ENCODE measurements around the gene MYH13. TPM values are rescaled to one million over a fixed set of nuclear protein-coding genes. Genes with fewer than 3 reads are reported as not detected.

The MYH13 gene
- total RNA-seq, 1 donor from 2014 or later: not detected

DNA sequence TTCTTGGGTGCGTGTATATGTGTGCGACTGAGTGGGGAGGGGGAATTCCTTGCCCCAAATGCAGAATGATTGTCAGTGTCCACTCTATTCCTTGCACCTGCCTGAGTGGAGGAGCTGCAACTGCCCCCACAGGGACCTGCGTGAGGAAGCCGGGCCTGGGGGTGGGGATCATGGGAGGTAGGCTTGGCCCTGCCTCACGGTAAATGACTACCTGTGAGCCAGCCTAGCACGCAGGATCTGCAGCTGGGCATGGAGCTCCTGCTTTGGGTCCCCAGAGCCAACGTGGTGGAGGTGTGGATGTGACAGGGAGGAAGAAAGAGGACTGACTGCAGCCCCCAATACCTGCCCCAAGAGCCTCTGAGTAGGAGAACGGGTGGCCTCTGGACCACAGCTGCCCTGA is 97.4 kb downstream of the MYH13 start:
- intact Hi-C loops (cut with micrococcal nuclease): no loop called here
- no peak for DNase-seq

DNA sequence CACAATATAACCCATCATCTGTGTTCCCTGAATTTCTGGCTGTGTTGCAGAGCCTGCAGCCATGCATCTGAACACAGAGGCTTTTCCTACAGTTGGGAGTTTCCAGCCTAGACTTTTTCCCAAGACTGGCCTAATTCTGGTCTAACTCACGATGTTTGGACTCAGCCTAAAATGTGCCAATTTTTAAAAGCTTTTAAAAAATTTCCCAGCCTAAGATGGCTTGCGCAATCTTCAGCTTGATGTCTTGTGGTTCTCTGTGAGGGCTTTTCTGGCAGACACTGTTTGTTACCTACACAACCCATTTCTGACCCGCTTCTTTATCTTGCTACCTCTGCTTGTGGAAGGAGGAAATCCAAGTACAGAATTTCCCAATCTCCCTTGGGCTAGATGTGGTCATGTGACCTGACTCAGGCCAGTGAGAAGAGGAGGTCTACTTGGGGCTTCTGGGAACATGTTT is 101.7 kb downstream of the MYH13 start:
- TF ChIP-seq CTCF (IDR thresholded peaks at IDR 0.05; ENCODE audit: borderline replicate concordance): no peak
- H3K4me1 ChIP-seq: no peaks in the 10 kb centered on the region
- H3K4me3 ChIP-seq: no peak overlapping the region
- intact Hi-C loops (cut with micrococcal nuclease): no loop called here
- peak overlapping the region; percentile 30 for H3K27ac ChIP-seq (replicated peaks)
- H3K36me3 ChIP-seq: no peaks in the 10 kb centered on the region
- DNase-seq: no peak
- no peaks in the 10 kb centered on the region for H3K9me3 ChIP-seq (replicated peaks)
- H3K27me3 ChIP-seq (ENCODE audit: low read depth): peaks cover 49% of the 10 kb centered on the region

More for the DNA sequence above, 97.4 kb downstream of the MYH13 start:
- TF ChIP-seq CTCF (IDR thresholded peaks at IDR 0.05; ENCODE audit: borderline replicate concordance): no peak
- H3K27ac ChIP-seq (replicated peaks): no peak overlapping the region
- H3K4me1 ChIP-seq: no peaks in the 10 kb centered on the region
- peaks cover 74% of the 10 kb centered on the region for H3K27me3 ChIP-seq (ENCODE audit: low read depth)
- H3K9me3 ChIP-seq (replicated peaks): no peaks in the 10 kb centered on the region
- H3K36me3 ChIP-seq: no peaks in the 10 kb centered on the region
- H3K4me3 ChIP-seq: no peak overlapping the region

- DNase-seq: no peak
Observed at GRCh38 chr17:10270258-10270657, 102.5 kb downstream of the MYH13 start.

GRCh38 chr17:10268005-10268404 is 104.8 kb downstream of the MYH13 start:
- intact Hi-C loops (cut with micrococcal nuclease): no loop called here
- Histone ChIP-seq H3K4me1 (no peaks in the 10 kb centered on the region), H3K9me3 (replicated peaks) (no peaks in the 10 kb centered on the region), H3K4me3 (no peak overlapping the region), H3K27ac (replicated peaks) (no peak overlapping the region), H3K27me3 (ENCODE audit: low read depth) (peaks cover 30% of the 10 kb centered on the region), H3K36me3 (no peaks in the 10 kb centered on the region)
- TF ChIP-seq CTCF (IDR thresholded peaks at IDR 0.05; ENCODE audit: borderline replicate concordance): no peak
- no peak for DNase-seq

More at GRCh38 chr17:10270258-10270657, 102.5 kb downstream of the MYH13 start:
- H3K27me3 ChIP-seq (ENCODE audit: low read depth): peaks cover 41% of the 10 kb centered on the region
- H3K9me3 ChIP-seq (replicated peaks): no peaks in the 10 kb centered on the region
- H3K27ac ChIP-seq (replicated peaks): peak overlapping the region; percentile 30
- TF ChIP-seq CTCF (IDR thresholded peaks at IDR 0.05; ENCODE audit: borderline replicate concordance): no peak
- no peaks in the 10 kb centered on the region for H3K4me1 ChIP-seq
- no peak overlapping the region for H3K4me3 ChIP-seq
- no peaks in the 10 kb centered on the region for H3K36me3 ChIP-seq
- intact Hi-C loops (cut with micrococcal nuclease): no loop called here

DNA sequence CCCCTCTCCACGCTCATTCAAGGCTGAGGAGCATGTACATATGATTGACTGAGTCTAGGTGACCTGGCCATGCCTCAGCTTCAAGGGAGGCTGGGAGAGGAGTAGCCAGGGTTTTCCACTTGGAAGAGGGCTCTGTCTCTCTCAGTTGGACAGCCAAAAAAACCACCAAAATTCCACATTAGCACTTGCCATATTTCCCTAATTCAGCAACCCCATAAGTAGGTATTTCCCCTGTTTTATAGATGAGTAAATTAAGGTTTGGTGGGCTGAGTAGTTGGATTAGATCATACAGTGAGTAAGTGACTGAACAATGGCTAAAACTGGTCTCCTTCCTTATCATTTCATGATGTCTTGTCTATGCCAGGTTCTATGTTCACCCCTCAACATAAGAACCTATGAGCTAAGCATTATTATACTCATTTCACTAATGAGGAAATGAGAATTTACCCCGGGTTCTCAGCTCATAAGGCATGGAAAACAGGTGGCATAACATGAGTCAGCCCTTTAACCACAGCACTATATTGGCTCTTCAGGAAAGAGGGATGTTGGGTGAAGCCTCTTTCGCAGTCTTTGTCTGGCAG is 106.4 kb downstream of the MYH13 start:
- no peak for DNase-seq
- H3K36me3 ChIP-seq: no peaks in the 10 kb centered on the region
- no peaks in the 10 kb centered on the region for H3K9me3 ChIP-seq (replicated peaks)
- no peak overlapping the region for H3K27ac ChIP-seq (replicated peaks)
- H3K4me1 ChIP-seq: no peaks in the 10 kb centered on the region
- H3K4me3 ChIP-seq: no peak overlapping the region
- no peak for TF ChIP-seq CTCF (IDR thresholded peaks at IDR 0.05; ENCODE audit: borderline replicate concordance)
- intact Hi-C loops (cut with micrococcal nuclease): no loop called here
- peaks cover 18% of the 10 kb centered on the region for H3K27me3 ChIP-seq (ENCODE audit: low read depth)

Measured in left ventricle myocardium inferior (tissue), 1 donor.